Fibroblast of the aortic adventitia (primary cell): Measurements from ENCODE around the gene DISC1. TPM values are rescaled to one million over a fixed set of nuclear protein-coding genes. Genes with fewer than 3 reads are reported as not detected.

Source experiments
- DNase-seq: peaks from one replicate; pipeline ENCODE4 v3.0.0-alpha.2; 2010; ENCODE audit warnings: low read depth
- H3K4me3 ChIP-seq: 2 replicates; pipeline ENCODE4 v1.5.1; 2011; ENCODE audit warnings: low read depth, mild to moderate bottlenecking, control low read depth, low read length, moderate library complexity
- total RNA-seq: library from RNA; depleted of rRNA; stranded (reverse); fragments of >200 nt; gene quantifications from 2 replicates; pipeline ENCODE4 v1.2.3, GENCODE V29; 2012; ENCODE audit warnings: low replicate concordance
- TF ChIP-seq, protein P1 (sequence below): IDR thresholded peaks from 2 replicates; pipeline ENCODE4 v1.5.1; 2011; ENCODE audit warnings: mild to moderate bottlenecking, low read length, control low read depth, inconsistent platforms; ENCODE audit not compliant: insufficient read depth

DISC1 gene
- total RNA-seq, 1 donor: 4.7 TPM

DNA sequence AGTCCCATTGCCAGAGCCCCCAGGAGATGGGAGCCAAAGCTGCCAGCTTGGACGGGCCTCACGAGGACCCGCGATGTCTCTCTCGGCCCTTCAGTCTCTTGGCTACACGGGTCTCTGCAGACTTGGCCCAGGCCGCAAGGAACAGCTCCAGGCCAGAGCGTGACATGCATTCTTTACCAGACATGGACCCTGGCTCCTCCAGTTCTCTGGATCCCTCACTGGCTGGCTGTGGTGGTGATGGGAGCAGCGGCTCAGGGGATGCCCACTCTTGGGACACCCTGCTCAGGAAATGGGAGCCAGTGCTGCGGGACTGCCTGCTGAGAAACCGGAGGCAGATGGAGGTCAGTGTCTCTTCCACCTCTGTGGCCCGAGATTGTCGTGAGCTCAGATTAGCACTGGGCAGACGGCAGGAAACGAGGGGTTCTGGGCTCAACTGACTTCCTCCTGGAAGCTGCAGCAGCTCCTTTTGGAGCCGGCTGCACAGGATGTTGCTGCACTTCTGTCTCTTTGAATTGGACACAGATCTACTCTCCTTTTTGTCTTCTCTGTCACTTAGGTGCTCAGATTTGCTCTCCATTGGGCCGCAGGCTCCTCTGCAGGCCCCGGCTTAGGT is 68.0 kb downstream of the DISC1 start:
- no peak overlapping the region for H3K4me3 ChIP-seq
- TF ChIP-seq, protein P1, sequence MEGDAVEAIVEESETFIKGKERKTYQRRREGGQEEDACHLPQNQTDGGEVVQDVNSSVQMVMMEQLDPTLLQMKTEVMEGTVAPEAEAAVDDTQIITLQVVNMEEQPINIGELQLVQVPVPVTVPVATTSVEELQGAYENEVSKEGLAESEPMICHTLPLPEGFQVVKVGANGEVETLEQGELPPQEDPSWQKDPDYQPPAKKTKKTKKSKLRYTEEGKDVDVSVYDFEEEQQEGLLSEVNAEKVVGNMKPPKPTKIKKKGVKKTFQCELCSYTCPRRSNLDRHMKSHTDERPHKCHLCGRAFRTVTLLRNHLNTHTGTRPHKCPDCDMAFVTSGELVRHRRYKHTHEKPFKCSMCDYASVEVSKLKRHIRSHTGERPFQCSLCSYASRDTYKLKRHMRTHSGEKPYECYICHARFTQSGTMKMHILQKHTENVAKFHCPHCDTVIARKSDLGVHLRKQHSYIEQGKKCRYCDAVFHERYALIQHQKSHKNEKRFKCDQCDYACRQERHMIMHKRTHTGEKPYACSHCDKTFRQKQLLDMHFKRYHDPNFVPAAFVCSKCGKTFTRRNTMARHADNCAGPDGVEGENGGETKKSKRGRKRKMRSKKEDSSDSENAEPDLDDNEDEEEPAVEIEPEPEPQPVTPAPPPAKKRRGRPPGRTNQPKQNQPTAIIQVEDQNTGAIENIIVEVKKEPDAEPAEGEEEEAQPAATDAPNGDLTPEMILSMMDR: no peak
- no peak for DNase-seq

DNA sequence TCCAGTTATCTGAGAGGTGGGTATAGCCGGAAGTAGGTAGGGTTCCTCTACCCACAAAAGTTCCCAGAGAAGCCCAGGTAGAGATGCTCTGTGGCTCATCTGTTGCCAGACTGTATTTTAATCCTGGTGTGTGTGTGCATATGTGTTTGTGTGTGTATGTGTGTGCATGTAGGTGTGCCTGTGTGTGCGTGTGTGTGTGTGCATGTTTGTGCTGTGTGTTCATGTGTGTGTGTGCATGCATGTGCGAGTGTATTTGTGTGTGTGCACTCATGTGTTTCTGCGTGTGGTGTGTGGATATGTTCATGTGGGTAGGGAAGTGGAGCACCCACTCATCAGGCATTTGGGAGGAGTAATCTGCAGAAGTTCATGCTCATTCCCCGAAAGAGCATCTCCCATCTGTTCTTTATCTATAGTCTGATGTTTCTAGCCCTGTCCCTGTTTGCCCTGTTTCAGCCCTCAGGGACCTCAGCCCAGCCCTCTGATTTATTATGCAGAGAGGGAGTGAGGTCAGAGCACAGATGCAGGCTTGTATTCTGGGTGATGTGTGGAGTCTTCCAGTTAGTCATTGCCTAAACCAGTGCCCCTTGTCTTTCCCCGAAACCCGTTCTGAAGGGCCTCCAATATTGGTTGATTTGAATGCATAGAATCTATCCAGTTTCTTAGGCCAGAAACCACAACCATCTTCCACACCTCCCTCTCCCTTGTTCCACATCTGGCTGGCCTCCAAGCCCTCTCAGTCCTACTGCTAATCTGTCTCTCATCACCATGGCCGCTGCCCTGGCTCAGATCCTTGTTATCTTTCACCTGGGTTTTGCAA is 69.1 kb downstream of the DISC1 start:
- H3K4me3 ChIP-seq: no peak overlapping the region
- TF ChIP-seq, protein P1: no peak
- DNase-seq: peak; percentile 11

DNA sequence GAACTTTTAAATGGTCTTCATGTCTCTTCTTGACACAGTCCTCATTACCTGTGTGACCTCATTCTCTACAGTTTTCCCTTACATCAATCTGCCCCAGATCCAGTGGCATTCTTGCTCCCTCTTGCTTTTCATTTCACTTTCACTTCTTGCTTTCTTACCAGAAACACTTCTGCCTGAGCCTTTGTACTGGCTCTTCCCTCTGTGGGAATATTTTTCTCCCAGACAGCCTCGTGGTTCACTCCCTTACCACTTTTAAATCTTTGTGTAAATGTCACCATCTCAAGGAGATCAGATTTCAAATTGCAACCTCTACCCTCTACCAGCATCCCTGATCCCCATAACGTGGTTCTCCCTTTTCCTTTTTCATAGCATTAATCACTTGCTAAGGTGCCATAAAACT is 73.2 kb downstream of the DISC1 start:
- peak; percentile 20 for DNase-seq
- no peak overlapping the region for H3K4me3 ChIP-seq

DNA sequence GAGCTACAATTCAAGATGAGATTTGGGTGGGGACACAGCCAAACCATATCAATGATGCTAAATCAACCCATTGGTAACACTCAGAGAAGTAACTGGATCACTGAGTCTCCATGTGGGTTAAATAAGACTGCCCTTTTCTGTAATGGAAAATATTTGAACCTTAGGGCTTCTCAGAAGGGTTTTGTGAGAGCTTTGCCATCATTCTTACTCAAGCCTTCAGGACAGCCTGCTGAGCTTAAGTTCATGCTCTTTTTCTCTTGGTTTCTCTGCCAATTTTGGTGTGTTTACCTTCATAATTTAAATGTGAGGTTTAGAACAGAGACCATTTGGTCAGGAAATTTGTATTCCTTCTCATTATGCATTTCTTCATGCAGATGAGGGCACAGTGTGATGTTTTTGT is 74.7 kb downstream of the DISC1 start:
- TF ChIP-seq, protein P1: no peak
- no peak overlapping the region for H3K4me3 ChIP-seq
- no peak for DNase-seq

More for the DNA sequence above, 73.2 kb downstream of the DISC1 start:
- TF ChIP-seq, protein P1: no peak

DNA sequence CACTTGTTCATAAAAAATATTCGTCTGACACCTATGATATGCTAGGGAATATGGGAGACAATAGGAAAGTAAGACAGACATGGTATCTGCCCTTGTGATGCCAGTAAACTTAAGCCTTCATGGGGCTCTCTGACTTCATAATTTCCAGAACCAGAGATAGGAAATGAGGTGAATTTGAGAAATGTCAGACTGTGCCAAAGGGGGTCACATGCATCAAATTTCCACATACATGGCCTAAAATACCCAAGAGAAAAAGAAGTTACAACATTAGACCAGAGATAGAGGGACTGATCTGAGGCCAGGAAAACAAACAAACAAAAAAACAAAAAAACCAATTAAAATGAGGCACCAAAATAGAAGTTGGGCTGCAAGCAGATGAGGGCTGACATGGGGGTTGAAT is 75.7 kb downstream of the DISC1 start:
- TF ChIP-seq, protein P1: no peak
- DNase-seq: peak; percentile 52
- no peak overlapping the region for H3K4me3 ChIP-seq

DNA sequence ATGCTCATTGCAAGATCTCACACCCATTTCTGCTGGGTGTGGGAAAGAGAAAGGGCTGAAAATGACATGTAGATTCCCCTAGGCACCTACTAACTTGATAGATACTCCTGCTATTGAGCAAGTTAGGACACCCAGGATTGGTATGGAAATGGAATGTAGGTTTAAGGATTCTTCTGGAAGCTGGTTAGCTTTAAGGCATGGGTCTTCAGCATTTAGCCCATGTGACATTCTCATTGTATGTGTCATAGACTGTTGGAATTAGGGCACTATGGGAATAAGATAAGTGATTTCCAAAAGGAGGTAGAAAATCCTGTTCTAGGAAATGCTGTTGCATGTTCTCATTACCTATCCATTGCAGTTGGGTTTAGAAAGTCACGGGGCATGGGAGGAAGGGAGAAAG is 76.2 kb downstream of the DISC1 start:
- TF ChIP-seq, protein P1: no peak
- no peak overlapping the region for H3K4me3 ChIP-seq
- peak; percentile 78 for DNase-seq
